Ishikawa (cell line): Measurements from ENCODE around the gene HPSE.

Experiments used
- CEBPB ChIP-seq: IDR thresholded peaks from 2 replicates; pipeline ENCODE4 v1.6.1; 2012
- EGR1 ChIP-seq: IDR thresholded peaks from 2 replicates; pipeline ENCODE4 v1.6.1; 2012
- FOXM1 ChIP-seq: IDR thresholded peaks from 2 replicates; pipeline ENCODE4 v1.6.1; 2012; ENCODE audit warnings: low read depth, borderline replicate concordance
- RAD21 ChIP-seq: IDR thresholded peaks from 2 replicates; pipeline ENCODE4 v1.6.1; 2012; ENCODE audit warnings: low read depth
- REST ChIP-seq: IDR thresholded peaks from 2 replicates; pipeline ENCODE4 v1.6.1; 2012; ENCODE audit warnings: low read depth, mild to moderate bottlenecking
- TCF12 ChIP-seq: IDR thresholded peaks from 2 replicates; pipeline ENCODE4 v1.6.1; 2012; ENCODE audit warnings: low read depth
- ZBTB7A ChIP-seq: IDR thresholded peaks from 2 replicates; pipeline ENCODE4 v1.6.1; 2012; ENCODE audit warnings: low read depth

- TF ChIP-seq REST: no peak
- TF ChIP-seq EGR1: no peak
- no peak for TF ChIP-seq ZBTB7A
- TF ChIP-seq RAD21: no peak
- TF ChIP-seq TCF12: no peak
- no peak for TF ChIP-seq CEBPB
- TF ChIP-seq FOXM1: no peak
These were observed 14.1 kb downstream of the HPSE start for GRCh38 chr4:83320548-83320947.
